NCI-H1930 (cell line): Measurements from ENCODE around the gene SLC7A10.
"Not testable (repeated sequence)": the region's sequence is repeated elsewhere in the genome, so short reads cannot be mapped to it uniquely, and the experiment has no call there.

Experiments used
- DNase-seq, 2 experiments: peaks; one replicate each; lab custom pipeline; 2025; lab: John Stamatoyannopoulos, UW

Gene SLC7A10

DNA sequence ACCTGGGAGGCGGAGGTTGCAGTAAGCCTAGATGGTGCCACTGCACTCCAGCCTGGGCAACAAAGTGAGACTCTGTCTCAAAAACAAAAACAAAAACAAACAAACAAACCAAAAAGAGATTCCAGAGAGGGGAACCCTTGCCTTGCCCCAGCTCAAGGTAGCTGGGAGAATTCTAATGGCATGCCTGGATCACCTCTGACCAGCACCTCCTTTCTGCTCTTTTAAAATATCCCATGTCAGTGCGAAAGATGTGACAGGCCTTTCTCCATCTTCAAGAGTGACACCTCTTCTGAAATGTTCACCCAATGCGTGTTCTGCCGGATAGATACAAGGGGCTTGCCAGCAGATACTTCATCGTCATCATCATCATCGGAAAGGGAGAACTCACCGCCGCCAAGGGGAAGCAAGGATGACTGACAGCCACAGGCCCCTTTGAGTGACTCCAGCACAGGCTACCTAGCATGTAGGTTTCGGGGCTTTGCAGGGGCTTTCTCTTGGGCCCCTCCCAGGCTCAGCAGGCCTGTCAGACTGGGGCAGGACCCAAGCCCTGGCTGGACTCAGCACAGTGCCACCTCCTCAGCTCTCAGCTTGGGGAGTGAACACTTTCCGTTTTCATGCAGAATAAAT, 50.4 kb downstream of the SLC7A10 start:
- no peak for DNase-seq

DNA sequence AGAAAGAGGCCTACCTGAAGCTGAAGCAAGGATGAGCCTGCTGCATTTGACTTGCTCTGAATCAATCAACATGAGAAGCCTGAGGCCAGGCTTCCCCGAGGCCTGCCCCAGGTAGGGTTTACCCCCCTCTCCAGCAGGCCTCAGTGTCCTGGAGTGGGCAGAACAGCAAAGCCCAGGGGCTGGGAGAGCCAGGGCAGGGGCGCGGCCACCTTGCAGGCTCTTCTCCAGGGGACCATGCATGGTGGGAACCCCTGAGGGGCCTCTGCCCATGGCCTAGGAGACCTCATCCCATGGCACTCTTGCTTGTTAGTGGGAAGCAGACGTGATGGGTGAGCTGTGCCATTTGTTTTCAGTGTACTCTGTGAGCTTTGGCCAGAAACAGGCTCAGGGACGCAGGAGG, 51.5 kb downstream of the SLC7A10 start:
- no peak for DNase-seq

DNA sequence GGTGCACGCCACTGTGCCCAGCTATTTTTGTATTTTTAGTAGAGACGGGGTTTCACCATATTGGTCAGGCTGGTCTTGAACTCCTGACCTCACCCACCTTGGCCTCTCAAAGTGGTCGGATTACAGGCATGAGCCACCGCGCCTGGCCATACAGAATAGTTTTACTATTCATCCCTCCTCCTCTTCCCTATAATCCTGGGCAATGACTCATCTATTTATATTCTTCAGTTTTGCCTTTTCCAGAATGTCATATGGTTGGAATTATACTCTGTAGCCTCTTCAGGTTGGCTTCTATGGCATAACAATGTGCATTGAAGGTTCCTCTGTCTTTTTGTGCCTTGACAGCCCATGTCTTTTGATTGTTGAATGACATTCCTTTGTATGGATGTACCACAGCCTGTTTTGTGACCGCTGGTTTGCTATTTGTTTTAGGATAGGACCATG, 53.7 kb downstream of the SLC7A10 start:
- DNase-seq: no peak

DNA sequence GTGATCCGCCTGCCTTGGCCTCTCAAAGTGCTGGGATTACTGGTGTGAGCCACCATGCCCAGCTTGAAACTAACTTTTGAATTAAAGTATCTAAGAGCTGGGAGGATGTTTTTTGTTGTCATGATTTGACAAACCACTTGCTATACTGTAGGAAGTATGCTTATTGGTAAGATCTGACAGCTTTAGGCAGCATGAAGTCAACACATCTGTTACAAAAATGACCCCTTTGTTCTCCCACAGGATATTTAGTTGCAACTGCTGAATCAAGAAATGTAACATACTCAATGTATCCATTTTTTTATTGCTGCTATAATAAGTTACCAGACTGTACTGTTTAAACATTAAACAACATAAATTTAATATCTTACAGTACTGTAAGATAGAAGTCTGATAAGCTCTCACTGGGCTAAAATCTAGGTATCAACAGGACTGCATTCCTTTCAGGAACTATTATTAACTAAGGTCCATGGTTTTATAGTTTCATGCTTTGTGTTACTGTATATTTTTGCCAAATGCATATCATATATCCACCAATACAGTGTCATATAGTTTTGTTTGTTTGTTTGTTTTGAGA, 54.3 kb downstream of the SLC7A10 start:
- no peak for DNase-seq

DNA sequence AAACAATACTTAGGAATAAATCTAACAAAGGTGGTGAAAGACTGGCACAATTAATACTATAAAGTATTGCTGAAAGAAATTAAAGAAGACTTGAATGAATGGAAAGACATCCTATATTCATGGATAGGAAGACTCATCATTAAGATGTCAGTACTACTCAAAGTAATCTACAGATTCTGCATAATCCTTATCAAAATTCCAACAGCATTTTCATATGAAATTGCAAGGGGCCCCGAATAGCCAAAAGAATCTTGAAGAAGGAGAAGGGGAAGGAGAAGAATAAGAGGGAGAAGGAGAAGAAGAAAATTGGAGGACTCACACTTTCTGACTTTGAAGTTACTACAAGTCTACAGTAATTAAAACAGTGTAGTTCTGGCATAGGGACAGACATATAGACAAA, 57.1 kb downstream of the SLC7A10 start:
- no peak for DNase-seq

DNA sequence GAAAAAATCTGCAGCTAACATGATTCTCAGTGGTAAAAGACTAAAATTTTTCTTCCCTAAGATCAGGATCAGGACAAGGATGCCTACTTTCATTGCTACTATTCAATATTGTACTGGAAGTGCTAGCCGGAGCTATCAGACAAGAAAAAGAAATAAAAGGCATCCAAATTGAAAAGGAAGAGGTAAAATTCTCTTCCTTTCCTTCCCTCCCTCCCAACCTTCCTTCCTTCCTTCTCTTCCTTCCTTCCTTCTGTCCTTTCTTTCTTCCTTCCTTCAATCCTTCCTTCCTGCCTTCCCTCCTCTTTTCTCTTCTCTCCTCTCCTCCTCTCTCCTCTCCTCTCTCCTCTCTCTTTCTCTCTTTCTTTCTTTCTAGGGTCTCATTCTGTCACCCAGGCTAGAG, 58.2 kb downstream of the SLC7A10 start:
- no peak for DNase-seq

DNA sequence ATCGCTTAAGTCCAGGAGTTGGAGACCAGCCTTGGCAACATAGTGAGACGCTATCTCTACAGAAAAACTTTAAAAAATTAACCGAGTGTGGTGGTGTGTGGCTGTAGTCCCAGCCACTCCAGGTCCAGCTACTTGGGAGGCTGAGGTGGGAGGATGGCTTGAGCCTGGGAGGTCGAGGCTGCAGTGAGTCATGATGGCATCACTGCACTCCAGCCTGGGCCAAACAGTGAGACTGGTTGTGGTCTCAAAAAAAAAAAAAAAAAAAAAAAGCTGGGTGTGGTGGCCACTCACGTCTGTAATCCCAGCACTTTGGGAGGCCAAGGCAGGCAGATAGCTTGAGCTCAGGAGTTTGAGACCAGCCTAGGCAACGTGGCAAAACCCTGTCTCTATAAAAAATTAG, 59.6 kb downstream of the SLC7A10 start:
- not testable (repeated sequence) for DNase-seq

DNA sequence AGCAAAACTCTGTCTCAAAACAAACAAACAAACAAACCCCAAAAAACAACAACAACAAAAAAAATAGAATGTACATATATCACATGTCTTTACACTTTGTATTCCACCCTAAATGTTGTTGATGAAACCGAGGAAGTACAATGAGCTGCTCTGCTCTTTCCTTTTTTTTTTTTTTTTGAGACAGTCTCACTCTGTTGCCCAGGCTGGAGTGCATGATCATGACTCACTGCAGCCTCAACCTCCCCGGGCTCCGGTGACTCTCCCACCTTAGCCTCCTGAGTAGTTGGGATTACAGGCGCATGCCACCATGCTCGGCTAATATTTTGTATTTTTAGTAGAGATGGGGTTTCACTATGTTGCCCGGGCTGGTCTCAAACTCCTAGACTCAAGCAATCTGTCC, 62.2 kb downstream of the SLC7A10 start:
- DNase-seq: no peak

DNA sequence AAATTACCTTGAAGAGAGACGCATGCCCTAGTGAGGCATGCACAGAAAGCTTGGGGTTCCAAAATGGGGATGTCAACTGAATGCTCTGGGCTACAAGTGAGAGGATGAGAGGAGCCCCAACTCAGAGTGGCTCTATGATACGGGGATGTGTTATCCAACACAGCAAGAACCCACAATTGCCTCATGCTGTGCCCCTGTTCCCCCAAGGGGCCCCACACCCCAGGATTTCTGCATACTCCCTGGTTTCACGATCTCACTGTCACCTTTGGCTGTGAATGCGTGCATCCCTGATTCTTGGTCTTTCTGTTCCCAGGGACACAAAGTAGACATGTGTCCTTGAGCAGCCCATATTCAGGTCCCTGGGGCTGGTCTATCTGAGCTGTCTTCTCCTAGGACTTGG, 64.4 kb downstream of the SLC7A10 start:
- DNase-seq: no peak

DNA sequence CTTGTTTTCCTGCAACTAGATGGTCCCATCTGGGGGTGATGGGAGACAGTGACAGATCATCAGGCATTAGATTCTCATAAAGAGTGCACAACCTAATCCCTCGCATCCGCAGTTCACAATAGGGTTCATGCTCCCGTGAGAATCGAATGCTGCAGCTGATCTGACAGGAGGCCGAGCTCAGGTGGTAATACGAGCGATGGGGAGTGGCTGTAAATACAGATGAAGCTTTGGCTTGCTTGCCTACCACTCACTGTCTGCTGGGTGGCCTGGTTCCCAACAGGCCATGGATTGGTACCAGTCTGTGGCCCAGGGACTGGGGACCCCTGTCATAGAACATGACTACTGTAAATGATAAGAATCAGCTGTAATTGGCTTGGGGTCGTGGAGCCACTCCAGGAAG, 65.8 kb downstream of the SLC7A10 start:
- no peak for DNase-seq

DNA sequence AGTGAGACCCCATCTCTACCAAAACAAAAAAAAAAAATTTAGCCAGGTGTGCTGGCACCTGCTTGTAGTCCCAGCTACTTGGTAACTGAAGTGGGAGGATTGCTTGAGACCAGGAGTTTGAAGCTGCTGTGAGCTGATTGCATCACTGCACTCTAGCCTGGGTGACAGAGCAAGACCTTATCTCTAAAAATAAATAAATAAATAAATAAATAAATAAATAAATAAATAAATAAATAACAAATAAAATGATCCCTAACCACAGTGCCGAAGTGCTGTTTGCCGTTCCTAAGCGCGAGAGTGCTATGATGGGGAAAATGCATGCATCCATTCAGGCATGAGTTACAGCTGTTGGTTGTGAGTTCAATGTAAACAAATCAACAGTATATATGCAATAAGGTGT, 66.5 kb downstream of the SLC7A10 start:
- DNase-seq: no peak
